Stimulated activated CD8-positive, alpha-beta memory T cell treated with anti-CD3 and anti-CD28 coated beads, Interleukin-2, amount 100 ng/mL, for 1 hour (primary cell): ENCODE data around the gene GNPTAB.
"Not testable (repeated sequence)": the region's sequence is repeated elsewhere in the genome, so short reads cannot be mapped to it uniquely, and the experiment has no call there.

Experiments used
- DNase-seq, 2 donors: peaks; one replicate each; pipeline ENCODE4 v3.0.0-alpha.2; 2020; ENCODE audit warnings: low read depth in 2 of 2

Gene GNPTAB

GRCh38 chr12:101852998-101853397 lies 22.2 kb upstream of the GNPTAB start:
- no peak for DNase-seq

GRCh38 chr12:101850199-101850598 lies 19.4 kb upstream of the GNPTAB start:
- no peak for DNase-seq

GRCh38 chr12:101847325-101847724 lies 16.6 kb upstream of the GNPTAB start:
- no peak for DNase-seq

GRCh38 chr12:101845137-101845711 lies 14.5 kb upstream of the GNPTAB start:
- DNase-seq = no peak

GRCh38 chr12:101841069-101841468 lies 10.3 kb upstream of the GNPTAB start:
- no peak for DNase-seq

- DNase-seq = peak; percentile 49 to 54
These were observed 8.8 kb upstream of the GNPTAB start for GRCh38 chr12:101839324-101840283.

GRCh38 chr12:101838628-101839323 lies 8.0 kb upstream of the GNPTAB start:
- DNase-seq = no peak

GRCh38 chr12:101832030-101832429 lies 1.3 kb upstream of the GNPTAB start:
- DNase-seq = no peak

GRCh38 chr12:101829639-101830366 lies 956 bp downstream of the GNPTAB start:
- no peak for DNase-seq

- DNase-seq = no peak
These were observed 2.1 kb downstream of the GNPTAB start for GRCh38 chr12:101828463-101829196.

- no peak for DNase-seq
These were observed 3.9 kb downstream of the GNPTAB start for GRCh38 chr12:101826766-101827368.

- DNase-seq = no peak
These were observed 5.9 kb downstream of the GNPTAB start for GRCh38 chr12:101824831-101825230.

GRCh38 chr12:101823891-101824290 lies 6.9 kb downstream of the GNPTAB start:
- peak; percentile 9 to 42 for DNase-seq

- no peak for DNase-seq
These were observed 7.7 kb downstream of the GNPTAB start for GRCh38 chr12:101823039-101823438.

- no peak for DNase-seq
These were observed 11.3 kb downstream of the GNPTAB start for GRCh38 chr12:101819467-101819866.

- DNase-seq = not testable (repeated sequence)
These were observed 12.1 kb downstream of the GNPTAB start for GRCh38 chr12:101818689-101819088.

- no peak for DNase-seq
These were observed 17.6 kb downstream of the GNPTAB start for GRCh38 chr12:101813117-101813516.

- not testable (repeated sequence) for DNase-seq
These were observed 18.0 kb downstream of the GNPTAB start for GRCh38 chr12:101812716-101813115.

- not testable (repeated sequence) for DNase-seq
These were observed 19.4 kb downstream of the GNPTAB start for GRCh38 chr12:101811342-101811741.

- no peak for DNase-seq
These were observed 21.6 kb downstream of the GNPTAB start for GRCh38 chr12:101809208-101809607.

- no peak for DNase-seq
These were observed 24.5 kb downstream of the GNPTAB start for GRCh38 chr12:101806265-101806664.
